ENCODE results near the gene RNU1-2.
"Not testable (repeated sequence)": the region's sequence is repeated elsewhere in the genome, so short reads cannot be mapped to it uniquely, and the experiment has no call there.

Gene RNU1-2

DNA sequence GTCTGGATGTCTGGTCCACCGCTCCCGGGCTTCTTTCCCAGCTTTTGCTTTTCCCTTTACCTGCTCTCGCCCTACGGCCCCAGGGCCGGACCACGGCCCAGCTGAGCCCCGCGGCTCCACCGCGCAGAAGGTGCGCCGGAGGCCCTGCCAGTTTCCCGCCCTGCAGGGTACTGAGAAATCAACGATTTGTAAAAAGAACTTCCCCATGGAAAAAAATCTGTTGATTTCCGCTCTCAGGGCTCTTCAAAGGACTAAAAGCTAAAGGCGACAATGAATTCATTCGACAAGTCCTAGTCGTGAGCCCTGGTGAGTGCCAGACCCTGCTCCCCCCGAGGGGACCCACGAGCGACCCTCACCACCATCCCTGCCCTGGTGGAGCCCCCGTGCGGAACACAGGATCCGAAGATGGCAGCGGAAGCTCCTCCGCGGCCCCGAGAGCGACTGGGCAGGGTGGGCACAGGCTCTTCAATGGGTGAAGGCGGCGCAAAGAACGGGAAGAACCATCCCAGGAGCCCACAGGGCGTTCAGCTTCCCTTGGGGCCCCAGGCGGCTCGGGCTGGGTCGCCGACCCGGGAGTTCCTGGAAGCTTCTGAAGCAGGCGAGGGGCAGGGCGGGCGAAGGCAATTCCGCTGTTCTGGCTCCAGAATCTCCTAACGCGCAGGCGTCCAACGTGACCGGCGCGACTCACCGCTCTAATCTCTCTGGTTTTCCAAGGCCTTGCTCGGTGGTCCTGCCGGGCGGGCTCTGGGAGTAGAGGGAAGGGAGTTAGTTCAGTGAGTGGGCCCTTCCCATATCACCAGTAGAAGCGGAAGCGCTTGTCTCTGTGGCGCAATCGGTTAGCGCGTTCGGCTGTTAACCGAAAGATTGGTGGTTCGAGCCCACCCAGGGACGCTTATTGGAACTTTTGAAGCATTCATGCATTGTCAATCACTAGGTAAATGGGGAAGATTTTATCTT, 6.6 kb upstream of the RNU1-2 start:
- peak; percentile 64 for DNase-seq (ENCODE audit: low spot score)

DNA sequence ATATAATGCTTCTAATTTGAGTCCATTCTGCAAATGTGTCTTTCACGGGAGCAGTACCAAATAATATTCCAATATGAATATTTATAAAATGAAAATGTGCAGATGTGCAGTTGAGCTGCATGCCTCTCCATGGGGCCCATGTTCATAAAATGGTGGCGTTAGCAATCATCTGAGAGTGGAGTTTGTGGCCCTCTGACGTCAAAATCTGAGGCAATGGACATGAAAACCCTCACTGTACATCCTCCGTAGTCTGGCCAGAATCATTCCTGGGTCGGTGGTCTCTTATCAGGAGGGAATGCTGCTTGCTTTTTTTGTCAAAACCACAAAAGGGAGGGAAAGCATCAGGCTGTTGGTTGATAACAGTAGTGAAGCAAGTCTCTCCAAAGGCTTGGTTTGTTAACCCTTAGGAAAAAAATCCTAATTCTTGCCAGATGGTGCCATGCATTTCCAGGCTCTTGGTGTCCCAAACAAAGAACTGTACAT, 5.2 kb upstream of the RNU1-2 start:
- DNase-seq (ENCODE audit: low spot score): not testable (repeated sequence)

DNA sequence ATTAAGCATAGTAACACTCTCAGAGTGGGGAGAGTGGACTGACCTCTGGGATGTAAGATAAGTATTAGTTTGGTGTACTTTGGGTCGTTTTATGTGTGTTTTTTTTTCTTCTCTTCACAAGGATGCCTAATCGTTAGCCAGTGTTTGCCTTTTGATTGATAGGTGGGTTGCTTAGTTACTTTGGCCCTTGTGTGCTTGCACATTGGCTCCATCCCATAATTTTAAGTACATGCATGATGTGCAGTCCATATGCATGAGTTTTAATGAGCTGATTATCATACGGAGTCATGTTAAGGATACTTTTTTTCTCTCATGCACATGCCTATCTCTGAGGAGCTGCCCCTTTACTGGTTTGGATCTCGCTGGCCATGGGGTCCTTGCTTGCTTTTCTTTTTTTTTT, 4.7 kb upstream of the RNU1-2 start:
- not testable (repeated sequence) for DNase-seq (ENCODE audit: low spot score)

DNA sequence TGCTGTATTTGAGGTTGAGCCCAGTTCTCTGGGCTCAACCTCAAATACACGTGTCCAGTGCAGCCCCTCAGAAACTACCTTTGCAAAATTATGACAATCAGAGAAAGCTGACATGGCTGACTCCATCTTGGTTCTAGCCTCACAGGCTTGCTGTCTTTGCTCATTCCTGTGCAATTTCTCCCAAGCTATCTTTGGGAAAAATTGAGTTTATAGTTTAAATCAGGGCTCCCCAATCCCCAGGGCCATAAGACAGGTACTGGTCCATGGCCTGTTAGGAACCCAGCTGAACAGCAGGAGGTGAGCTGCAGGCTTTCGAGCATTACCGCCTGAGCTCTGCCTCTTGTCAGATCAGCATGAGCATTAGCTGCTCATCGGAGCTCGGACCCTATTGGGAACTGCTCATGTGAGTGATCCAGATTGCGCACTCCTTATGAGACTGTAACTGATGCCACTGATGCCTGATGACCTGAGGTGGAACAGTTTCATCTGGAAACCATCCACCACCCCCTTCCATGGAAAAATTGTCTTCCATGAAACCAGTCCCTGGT, 2.7 kb upstream of the RNU1-2 start:
- not testable (repeated sequence) for DNase-seq (ENCODE audit: low spot score)

DNA sequence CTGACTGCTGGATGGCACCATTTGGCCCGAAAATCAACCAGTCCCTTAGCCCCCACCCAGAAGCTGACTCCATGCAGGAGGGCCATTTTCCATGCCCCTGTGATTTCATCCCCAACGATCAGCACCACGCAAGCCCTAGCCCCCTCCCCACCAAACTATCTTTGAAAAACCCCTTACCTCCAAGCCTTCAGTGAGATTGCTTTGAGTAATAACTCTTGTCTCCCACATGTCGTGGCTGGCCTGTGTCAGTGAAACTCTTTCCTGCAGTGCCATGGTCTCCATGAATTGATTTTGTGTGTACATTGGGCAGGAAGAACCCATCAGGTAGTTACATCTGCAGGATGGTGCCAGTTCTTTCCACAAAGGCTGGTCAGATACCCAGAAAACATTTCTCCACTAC, 2.0 kb upstream of the RNU1-2 start:
- not testable (repeated sequence) for DNase-seq (ENCODE audit: low spot score)

DNA sequence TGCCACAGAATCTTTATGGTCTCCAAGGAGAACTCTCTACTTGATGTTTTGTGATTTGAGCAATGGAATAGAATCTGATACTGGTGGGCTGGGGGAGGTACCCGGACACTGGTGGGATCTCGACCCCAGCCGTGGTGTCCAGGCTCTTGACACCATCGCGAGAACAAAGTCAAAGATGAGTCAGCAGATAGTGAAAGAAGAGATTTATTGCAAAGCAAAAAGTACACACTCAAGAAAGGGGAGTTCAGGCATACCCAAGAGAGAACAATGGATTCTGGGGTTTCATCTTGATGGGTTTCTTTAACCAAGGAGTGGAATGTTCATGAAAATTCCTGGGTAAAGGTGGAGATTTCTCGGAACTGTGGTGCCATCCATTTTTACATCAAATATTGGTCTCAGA, 1.4 kb upstream of the RNU1-2 start:
- not testable (repeated sequence) for DNase-seq (ENCODE audit: low spot score)

DNA sequence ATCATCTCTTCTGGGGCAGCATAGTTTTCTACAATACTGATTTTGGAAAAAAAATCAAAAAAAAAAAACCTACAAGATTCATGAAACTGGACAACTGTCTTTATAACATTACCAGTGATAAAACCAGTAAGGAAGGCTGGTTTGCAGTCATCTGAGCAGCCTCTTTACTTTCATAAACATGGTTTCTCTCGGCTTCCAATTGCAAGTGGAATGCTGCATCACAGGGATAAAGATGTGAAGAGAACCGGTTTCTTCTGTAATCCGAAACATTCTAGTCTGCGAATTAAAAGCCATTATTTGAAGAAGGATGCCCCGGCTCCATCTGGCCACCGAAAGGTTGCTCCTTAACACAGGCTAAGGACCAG, 565 bp upstream of the RNU1-2 start:
- not testable (repeated sequence) for DNase-seq (ENCODE audit: low spot score)

DNA sequence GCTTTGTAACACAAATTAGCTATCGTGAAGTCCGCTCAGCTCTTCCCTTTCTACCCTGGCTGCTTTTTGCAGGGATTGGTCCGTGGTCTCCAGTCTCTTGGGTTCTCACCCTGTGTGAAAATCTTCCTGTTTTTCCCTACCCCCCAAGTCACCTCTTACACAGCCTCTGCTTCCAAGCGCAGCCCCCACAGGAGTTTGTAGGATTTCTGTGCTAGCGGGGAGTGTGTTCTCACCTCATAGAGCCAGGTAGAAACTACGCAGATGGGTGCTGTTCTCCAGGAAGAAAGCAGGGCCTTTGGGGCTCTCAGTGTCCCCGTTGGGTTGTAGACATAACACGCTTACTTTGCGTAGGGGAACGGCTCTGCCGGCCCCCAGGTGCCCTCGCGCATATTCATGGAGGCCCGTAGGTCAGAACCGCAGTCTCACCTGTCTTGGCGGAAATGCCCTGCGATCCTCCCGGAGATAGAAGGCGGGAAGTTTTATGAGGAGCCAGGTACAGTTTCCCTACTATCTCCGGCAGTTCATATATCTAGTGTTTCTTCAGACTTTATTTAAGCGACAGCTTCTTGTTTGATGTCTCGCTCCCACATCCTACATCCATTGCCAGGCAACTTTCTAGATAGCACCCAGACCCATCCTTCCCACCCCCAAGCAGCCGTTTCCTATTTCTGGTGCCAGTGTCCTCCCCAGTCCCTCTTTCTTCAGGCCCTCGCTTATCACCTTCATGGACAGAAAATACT, 706 bp downstream of the RNU1-2 start:
- DNase-seq (ENCODE audit: low spot score): not testable (repeated sequence)

DNA sequence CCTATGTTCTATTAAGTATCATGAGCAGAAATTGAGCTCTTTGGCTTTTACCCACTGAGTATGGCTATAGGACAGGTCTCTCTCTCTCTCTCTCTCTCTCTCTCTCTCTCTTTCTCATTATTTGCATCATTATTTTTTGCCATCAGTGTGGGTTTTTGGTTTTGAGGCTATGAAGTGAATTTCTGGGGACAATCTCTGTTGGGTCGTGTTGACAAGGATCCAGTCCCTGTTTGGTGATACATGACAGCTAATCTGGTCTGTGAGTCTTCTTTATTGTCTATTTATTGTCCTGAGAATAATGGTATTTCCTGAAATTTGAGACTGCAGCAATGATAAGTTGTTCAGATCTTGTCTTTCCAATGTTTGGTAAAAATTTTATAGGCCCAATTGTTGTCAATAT, 1.9 kb downstream of the RNU1-2 start:
- not testable (repeated sequence) for DNase-seq (ENCODE audit: low spot score)

DNA sequence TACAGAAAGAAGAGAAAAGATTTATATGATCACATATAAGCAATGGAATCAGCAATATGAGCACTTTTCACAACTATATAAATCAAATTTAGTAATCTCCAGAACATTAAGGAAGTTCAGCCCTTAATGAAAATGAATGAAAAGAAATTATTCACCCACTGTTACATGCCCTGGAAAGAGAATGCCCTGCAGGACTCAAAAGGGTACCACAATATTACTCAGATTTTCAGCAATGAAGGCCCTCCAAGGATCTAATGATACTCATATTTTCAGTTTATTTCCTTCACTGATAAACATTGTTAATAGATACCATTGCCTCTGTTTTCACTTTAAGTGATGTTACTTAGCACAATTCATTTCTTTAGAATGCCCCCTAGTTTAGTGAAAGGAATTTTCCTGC, 2.5 kb downstream of the RNU1-2 start:
- DNase-seq (ENCODE audit: low spot score): not testable (repeated sequence)

DNA sequence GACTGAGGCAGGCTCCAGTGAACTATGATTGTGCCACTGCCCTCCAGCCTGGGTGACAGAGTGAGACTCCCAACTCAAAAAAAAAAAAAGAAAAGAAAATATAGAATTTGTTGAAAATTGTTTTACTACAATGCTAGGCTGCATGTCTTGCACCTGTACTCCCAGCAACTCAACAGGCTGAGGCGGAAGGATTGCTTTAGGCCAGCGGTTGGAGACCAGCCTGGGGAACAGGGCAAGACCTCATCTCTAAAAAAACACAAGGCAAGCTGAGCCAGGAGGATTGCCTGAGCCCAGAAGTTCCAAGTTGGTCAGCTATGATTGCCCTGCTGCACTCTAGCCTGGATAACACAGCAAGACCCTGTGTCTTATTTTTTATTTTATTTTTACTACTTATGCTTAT, 3.2 kb downstream of the RNU1-2 start:
- DNase-seq (ENCODE audit: low spot score): not testable (repeated sequence)

DNA sequence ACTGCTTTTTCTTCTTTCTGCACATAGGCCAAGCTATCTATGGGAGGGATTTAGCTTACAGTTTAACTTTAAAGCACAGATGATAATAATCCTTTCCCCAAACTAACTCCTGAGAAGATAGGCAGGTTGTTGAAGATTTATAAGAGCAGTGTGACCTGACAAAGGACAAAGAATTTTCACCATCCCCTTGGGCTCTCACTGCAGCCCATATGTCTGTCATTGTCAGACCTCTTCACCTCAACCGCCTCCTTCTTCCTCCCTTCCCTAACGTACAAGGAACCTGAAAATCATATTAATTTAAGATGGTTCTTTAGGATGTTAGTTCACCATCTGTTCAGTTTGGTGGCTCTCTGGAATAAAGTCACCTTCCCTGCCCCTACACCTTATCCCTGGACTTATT, 5.0 kb downstream of the RNU1-2 start:
- no peak for DNase-seq (ENCODE audit: low spot score)

DNA sequence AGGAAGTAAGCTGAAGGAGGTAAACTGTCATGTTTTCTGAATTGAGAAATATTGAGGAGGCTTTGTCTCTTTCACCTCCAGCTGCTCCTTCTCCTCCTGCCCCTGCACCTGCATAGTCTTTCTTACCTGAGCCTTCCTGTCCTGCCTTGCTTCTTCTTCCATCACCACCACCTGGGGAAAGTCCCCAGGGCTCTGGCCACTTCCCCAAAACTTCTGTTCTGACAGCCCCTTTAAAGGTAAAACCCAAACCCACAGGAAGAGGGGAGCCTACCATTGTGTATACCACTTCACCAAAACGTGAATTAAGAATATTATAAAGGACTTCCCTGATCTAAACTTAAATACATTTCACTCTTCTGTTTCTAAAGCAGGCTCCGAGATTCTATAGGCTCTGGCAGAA, 5.6 kb downstream of the RNU1-2 start:
- not testable (repeated sequence) for DNase-seq (ENCODE audit: low spot score)

DNA sequence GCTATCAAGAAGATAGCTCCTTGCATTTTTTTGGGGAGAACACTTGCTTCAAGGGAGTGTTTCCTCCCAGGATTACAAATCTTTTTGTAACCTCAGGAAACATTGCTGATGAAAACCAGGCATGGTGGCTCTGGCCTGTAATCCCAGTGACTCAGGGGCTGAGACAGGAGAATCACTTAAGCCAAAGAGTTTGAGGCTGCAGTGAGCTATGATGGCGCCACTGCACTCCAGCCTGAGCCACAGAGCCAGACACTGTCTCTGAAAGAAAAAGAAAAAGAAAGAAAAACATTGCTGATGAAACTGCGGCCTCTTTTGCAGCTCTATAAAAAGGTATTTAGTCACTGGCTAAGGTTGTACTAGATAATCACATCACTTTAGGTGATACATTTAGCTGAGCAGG, 7.3 kb downstream of the RNU1-2 start:
- DNase-seq (ENCODE audit: low spot score): no peak

DNA sequence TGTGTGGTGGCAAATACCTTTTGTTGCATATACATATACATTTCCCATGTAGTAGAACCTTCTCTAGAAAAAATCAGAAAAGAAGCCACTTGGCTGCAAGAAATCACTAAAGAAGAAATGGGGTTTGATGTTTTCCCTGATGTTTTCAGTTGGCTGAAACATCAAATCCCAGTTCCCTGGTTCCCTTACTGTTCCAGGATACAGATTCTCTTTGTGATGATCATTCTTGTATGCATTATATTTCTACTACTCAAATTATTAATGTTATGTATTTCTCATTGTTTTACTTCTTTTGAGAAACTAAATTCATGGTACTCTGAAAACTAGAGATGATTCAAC, 7.6 kb downstream of the RNU1-2 start:
- no peak for DNase-seq (ENCODE audit: low spot score)

DNA sequence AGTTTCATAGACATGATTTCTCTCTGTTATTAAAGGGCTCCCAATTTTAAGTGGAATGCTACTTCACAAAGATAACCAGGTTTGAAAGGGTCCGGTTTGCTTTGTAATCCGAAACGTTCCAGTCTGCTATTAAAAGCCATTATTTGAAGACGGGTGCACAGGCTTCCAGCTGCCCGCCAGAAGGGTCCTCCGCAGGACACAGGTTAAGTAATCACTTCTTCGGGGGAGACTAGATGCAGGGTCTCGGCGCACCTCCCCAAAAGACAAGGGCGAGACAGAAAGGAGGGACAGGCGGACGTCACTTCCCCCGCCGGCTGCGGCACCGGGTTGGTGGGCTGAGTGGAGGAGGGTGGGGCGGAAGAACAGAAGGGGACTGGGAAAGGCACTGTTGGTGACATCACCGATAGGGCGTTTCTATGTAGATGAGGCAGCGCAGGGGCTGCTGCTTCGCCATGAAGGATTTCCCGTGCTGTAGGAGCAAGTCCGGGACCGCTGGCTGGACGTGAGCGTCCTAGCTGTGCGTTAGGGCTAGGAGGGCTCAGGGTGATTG, 8.9 kb downstream of the RNU1-2 start:
- peak; percentile 95 for DNase-seq (ENCODE audit: low spot score)

DNA sequence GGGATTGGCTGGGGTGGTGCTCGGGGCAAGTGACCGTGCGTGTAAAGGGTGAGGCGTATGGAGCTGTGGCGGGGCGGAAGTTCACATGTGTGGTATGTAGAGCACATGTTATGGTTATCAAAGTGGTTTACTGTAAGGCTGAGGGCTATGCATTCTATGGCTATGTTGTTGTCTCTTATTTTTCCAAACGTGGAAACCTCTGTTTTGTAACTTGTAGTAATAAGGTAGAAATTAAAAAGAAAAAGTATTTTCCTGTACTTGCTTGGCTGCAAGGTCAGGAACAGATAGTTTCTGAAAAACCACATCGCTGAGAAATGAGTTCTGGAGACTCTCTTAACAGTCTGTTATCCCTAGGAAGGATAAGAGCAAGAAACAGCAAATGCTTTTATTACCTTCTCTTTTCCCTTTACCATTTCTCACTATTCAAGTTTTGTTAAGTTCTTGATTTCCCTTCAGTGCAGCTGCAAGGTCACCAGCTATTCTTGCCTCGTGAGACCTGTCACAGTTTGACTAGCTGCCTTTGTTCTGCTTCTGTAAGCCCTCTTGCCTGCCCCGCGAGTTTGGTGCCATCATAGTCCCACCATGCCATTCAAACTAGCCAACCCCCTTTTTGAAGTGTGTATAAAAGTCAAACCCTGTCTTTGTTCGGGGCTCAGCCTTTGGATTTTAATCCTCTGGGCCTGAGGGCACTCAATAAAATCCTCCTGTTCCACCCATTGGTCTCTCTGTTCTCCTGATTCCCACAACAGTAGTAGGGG, 9.5 kb downstream of the RNU1-2 start:
- peak; percentile 21 for DNase-seq (ENCODE audit: low spot score)

DNA sequence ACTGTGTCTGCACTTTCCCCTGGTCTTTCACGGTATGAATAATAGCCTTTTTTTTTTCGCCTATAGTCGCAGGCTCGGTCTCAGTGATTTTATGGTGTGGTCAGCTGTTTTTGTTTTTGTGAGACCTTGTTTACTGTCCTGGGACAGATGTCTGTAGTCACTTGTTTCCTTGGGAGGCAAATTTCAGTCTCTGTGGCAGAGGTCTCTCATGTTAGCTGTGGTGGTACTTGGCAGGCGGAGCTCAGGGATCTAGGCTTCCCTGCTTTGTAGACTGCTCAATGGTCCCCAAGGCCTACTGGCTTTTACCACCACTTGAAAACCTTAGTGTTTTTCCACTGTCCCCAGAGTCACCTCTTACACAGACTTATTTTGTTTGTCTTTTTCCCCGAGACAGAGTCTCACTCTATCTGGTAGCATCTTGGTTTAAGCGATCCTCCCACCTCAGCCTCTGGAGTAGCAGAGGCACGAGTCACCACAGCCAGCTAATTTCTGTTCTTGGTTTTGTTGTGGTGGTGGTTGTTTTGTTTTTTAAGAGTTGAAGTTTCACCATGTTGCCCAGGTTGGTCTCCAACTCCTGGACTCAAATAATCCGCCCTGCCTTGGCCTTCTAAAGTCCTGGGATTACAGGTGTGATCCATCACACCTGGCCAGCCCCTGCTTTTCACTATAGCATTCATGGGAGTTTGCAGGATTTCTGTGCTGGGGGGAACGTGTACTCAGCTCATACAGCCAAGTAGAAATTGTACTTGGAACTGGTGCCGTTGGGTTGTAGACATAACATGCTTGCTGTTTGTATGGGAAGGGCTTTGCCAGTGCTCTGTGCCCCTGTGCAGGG, 10.3 kb downstream of the RNU1-2 start:
- DNase-seq (ENCODE audit: low spot score): no peak

DNA sequence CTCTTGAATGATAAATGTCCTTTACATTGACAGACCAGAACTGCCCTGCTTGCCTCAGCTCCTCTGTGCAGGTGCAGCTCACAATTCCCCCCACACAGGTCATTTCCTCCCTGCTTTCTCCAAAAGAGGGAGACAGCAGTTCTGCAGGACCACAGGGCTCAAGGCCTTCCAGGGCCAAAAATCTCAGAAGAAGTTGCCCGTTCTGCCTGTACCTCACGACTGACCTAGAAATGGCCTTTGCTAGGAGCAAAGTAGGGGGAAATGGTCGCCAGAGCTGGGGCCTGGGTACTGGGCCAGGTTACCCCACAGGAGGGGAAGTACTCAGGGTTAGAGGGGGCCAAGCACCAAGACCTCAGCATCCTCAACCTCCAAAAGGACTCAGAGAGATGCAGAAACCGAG, 11.1 kb downstream of the RNU1-2 start:
- no peak for DNase-seq (ENCODE audit: low spot score)

DNA sequence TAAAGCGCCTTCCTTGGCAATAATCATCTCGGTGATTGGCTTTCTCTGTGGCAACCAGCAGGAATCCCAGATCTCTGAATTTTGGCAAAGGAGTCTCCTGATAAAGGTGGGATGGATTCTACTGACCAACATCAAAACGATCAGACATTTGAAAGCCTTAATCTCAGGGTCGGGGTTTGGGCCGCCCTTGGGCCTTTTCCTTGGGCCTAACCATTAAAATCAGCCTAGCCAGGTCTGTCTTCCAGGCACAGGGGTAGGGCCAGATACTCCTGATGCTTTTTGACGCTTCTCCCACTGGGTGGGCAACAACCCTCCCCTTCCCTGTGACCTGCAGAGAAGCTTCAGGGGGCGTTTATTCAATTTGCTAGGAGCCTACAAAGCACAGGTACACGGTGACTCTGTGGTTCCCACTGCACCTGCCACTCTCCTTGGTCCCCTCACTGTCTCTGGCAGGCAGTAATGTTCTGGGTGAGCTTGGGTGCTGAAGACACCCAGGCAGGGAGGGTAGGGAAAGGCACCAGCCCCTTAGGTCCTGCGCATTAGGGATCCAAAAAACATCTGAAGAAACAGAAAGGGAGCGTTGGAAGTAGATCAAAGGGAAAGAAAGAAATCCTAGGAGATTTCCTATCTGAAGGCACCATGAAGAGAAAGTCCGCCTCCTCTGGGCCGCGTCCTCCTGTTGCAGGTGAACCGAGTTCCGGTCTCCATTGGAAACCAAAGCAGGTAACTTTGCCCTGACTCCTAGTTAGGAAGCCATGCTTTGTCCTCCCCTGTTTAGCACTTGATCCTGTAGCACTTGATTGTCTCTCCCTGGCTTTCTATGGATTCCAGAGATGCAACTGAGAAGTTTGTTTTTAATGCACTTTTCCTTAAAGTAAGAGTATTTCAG, 12.3 kb downstream of the RNU1-2 start:
- no peak for DNase-seq (ENCODE audit: low spot score)
